ENCODE data around the gene ANXA11. TPM values are rescaled to one million over a fixed set of nuclear protein-coding genes. Genes with fewer than 3 reads are reported as not detected.

Gene ANXA11
- total RNA-seq, 1 experiment from 2014 or later: 241 TPM

GRCh38 chr10:80154978-80155695 is 50.2 kb downstream of the ANXA11 start:
- intact Hi-C loops (cut with micrococcal nuclease; ENCODE audit: unreplicated experiment): no loop called here
- ChIA-PET CTCF (no interaction called here), POLR2A (interaction anchor here (0.6 kb wide), 1 partner anchor 79 kb away, joined by 4 read pairs; no protein-coding TSS in a partner anchor)
- DNase-seq (ENCODE audit: low read depth, low spot score) (no peak), ATAC-seq (no peak)
- BruUV-seq (replicated peaks): no TSS peak
- TF ChIP-seq SIN3A (IDR thresholded peaks at IDR 0.05; ENCODE audit: borderline replicate concordance, insufficient read depth, low read depth, low read length) (no peak), TCF7L2 (IDR thresholded peaks at IDR 0.05; ENCODE audit: low read depth, low read length) (no peak), CTCF (IDR thresholded peaks at IDR 0.05) (no peak), POLR2AphosphoS5 (IDR thresholded peaks at IDR 0.05; ENCODE audit: low read depth, low read length) (no peak)
- Histone ChIP-seq H3K4me3 (ENCODE audit: low read depth in 2 of 2, low read length in 2 of 2) (no peak overlapping the region), H3K4me1 (ENCODE audit: control insufficient read depth, insufficient read depth, low read length) (peaks cover 23% of the 10 kb centered on the region), H3K27me3 (ENCODE audit: control insufficient read depth, insufficient read depth, low read length) (no peaks in the 10 kb centered on the region), H3K27ac (ENCODE audit: low read length) (no peak overlapping the region), H3K9me3 (ENCODE audit: control insufficient read depth, insufficient read depth, low read depth, low read length) (no peaks in the 10 kb centered on the region; the same call in 1 of the 2 replicates), H3K36me3 (ENCODE audit: control insufficient read depth, insufficient read depth, low read length) (peaks cover 15% of the 10 kb centered on the region; the same call in 1 of the 2 replicates)
- in situ Hi-C loops (cut with HindIII; ENCODE audit: low pct_unique_long_range_greater_than_20kb, low sequenced_read_pairs): no loop called here

- ChIA-PET POLR2A (no interaction called here), CTCF (no interaction called here)
- intact Hi-C loops (cut with micrococcal nuclease; ENCODE audit: unreplicated experiment) (no loop called here), in situ Hi-C loops (cut with HindIII; ENCODE audit: low pct_unique_long_range_greater_than_20kb, low sequenced_read_pairs) (no loop called here)
- Histone ChIP-seq H3K36me3 (ENCODE audit: control insufficient read depth, insufficient read depth, low read length) (peaks cover 15% of the 10 kb centered on the region; the same call in 1 of the 2 replicates), H3K4me3 (ENCODE audit: low read depth in 2 of 2, low read length in 2 of 2) (no peak overlapping the region), H3K27ac (ENCODE audit: low read length) (no peak overlapping the region), H3K4me1 (ENCODE audit: control insufficient read depth, insufficient read depth, low read length) (peaks cover 18% of the 10 kb centered on the region), H3K9me3 (ENCODE audit: control insufficient read depth, insufficient read depth, low read depth, low read length) (no peaks in the 10 kb centered on the region; the same call in 1 of the 2 replicates), H3K27me3 (ENCODE audit: control insufficient read depth, insufficient read depth, low read length) (no peaks in the 10 kb centered on the region)
- DNase-seq (ENCODE audit: low read depth, low spot score): no peak
- no peak for TF ChIP-seq POLR2AphosphoS5 (IDR thresholded peaks at IDR 0.05; ENCODE audit: low read depth, low read length)
- TF ChIP-seq CTCF (IDR thresholded peaks at IDR 0.05): no peak
- no peak for TF ChIP-seq SIN3A (IDR thresholded peaks at IDR 0.05; ENCODE audit: borderline replicate concordance, insufficient read depth, low read depth, low read length)
- no peak for TF ChIP-seq REST (IDR thresholded peaks at IDR 0.05; ENCODE audit: insufficient read depth in 1 of 2, low read depth in 2 of 2, low read length in 1 of 2)
- TF ChIP-seq TCF7L2 (IDR thresholded peaks at IDR 0.05; ENCODE audit: low read depth, low read length): no peak
- BruUV-seq (replicated peaks): no TSS peak
- ATAC-seq: no peak
Observed at GRCh38 chr10:80154626-80154977, 50.7 kb downstream of the ANXA11 start.
